Measurements from ENCODE around the gene GRAP.
"Not testable (repeated sequence)": the region's sequence is repeated elsewhere in the genome, so short reads cannot be mapped to it uniquely, and the experiment has no call there.

Gene GRAP

GRCh38 chr17:19042369-19042768 lies 4.4 kb downstream of the GRAP start:
- DNase-seq (ENCODE audit: low read depth), result not testable (repeated sequence)

DNA sequence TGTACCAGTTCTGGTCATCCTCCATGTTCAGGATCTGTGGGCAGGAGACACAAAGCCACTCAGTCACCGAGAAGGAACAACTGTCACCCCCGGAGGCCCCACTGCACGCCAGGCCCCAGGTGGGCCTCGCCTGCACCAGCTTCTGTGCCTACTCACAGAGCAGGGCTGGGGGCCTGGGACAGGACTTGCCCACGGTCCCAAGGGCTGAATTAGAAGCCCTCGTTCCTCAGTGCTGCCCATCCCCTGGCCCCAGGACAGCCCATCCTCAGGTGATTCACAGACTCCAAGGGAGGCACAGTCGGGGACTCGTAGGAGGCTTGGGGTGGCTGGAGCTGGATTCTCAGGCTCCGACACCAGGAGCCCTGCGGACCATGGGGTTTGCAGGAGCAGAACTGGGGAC lies 4.9 kb downstream of the GRAP start:
- DNase-seq (ENCODE audit: low read depth), result not testable (repeated sequence)

DNA sequence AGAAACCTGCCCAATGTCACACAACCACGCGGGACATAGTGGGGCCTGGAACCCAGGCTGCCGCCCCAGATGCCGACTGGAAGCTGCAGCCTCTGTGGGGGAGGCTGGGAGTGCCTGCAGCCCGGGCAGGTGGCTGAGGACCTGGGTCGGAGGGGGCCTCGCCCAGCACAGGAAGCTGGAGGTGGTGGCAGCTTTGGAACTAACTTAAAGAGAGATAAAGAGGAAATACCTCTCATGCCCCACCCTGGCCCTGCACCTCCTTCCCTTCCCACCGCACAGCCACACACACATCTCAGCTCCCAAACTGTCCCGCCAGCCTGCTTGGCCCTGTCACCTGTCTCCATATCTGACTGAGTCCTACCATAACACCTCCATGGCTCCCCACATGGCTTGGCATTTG lies 6.4 kb downstream of the GRAP start:
- not testable (repeated sequence) for DNase-seq (ENCODE audit: low read depth)

- DNase-seq (ENCODE audit: low read depth), result not testable (repeated sequence)
These were observed 8.0 kb downstream of the GRAP start for GRCh38 chr17:19038730-19039129.

GRCh38 chr17:19038007-19038406 lies 8.8 kb downstream of the GRAP start:
- DNase-seq (ENCODE audit: low read depth), result not testable (repeated sequence)

- not testable (repeated sequence) for DNase-seq (ENCODE audit: low read depth)
These were observed 9.2 kb downstream of the GRAP start for GRCh38 chr17:19037547-19037946.

DNA sequence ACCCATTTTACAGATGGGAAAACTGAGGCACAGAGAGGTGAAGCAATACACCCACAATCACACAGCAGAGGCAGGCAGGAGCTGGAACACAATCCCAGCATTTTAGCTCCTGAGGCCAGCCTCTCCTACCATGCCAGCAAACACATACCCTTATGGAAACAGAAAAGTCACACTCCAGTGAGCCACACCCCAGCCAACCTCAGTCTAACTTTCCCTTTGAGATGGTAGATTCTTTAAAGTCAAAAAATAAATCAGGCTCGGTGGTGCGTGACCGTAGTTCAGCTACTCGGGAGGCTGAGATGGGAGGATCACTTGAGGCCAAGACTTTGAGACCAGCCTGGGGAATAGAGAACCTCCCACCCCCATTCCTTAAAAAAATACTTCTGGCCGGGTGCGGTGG lies 10.6 kb downstream of the GRAP start:
- DNase-seq (ENCODE audit: low read depth), result not testable (repeated sequence)

- DNase-seq (ENCODE audit: low read depth), result not testable (repeated sequence)
These were observed 14.3 kb downstream of the GRAP start for GRCh38 chr17:19032377-19032988.

GRCh38 chr17:19031729-19032128 lies 15.0 kb downstream of the GRAP start:
- not testable (repeated sequence) for DNase-seq (ENCODE audit: low read depth)

DNA sequence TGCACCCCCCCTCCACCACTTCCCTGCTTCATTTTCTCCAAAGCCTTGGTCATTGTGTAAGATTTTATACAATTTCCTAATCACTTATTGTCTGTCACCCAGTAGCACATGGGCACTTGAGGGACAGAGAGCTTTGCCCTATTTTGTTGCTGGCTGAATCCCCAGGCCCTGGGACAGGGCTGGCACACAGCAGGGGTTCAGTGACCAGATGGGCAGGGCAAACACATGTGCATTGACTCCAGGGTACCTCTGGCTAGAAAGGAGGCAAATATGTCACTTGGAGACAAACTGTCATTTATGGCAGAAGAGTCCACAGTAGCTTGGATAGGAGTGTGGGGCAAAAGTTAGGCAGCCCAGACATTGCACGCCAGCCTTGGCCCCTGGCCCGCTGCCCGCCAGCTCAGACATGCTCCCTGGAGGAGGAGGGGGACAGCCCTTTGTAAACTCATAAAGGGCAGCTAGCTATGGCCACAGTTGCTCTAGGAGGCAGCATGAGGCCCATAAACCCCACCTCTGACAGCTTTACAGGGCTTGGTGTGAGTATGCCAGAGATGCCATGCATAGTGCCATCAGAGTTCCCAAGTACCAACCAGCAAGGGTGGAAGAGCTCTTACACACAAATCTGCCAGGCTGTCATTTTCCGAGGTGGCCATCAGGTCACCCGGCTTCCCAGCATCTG lies 15.8 kb downstream of the GRAP start:
- not testable (repeated sequence) for DNase-seq (ENCODE audit: low read depth)

DNA sequence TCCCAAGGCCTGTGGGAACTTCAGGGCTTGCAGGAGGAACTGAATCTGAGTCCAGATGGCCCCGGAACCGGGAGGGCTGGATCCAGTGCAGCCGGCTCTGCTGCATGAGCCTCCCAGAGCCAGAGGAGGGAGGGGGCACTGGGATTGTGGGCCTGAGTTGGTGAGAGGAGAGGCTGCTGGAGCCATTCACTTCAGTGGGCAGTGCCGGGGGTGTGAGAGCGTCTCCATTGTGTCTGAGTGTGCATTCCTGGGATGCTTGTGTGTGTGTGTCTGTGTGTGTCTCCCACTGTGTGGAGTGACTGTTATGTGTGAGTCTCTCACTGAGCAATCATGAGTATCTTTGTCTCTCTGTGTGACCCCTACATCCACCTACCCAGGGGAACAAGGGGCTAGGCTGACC lies 17.0 kb downstream of the GRAP start:
- DNase-seq (ENCODE audit: low read depth), result not testable (repeated sequence)

DNA sequence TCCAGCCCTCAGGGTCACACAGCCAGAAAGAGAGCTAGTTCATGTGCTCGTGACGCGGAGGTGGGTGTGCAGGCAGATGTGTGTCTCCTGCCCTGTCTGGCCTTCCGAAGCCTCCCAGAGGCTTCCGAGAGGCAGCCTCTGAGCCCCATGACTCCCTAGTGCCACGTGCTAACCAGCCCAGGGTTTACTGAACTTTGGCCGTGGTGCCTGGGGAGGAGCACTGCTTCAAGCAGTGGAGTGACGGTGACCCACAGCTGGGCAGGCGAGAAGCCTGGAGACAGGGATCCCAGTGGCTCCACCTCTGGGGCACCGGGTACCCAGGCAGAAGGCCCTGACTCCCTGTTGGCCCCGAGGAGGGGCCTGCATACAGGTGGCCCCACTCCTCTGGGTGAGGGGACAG lies 18.1 kb downstream of the GRAP start:
- not testable (repeated sequence) for DNase-seq (ENCODE audit: low read depth)

DNA sequence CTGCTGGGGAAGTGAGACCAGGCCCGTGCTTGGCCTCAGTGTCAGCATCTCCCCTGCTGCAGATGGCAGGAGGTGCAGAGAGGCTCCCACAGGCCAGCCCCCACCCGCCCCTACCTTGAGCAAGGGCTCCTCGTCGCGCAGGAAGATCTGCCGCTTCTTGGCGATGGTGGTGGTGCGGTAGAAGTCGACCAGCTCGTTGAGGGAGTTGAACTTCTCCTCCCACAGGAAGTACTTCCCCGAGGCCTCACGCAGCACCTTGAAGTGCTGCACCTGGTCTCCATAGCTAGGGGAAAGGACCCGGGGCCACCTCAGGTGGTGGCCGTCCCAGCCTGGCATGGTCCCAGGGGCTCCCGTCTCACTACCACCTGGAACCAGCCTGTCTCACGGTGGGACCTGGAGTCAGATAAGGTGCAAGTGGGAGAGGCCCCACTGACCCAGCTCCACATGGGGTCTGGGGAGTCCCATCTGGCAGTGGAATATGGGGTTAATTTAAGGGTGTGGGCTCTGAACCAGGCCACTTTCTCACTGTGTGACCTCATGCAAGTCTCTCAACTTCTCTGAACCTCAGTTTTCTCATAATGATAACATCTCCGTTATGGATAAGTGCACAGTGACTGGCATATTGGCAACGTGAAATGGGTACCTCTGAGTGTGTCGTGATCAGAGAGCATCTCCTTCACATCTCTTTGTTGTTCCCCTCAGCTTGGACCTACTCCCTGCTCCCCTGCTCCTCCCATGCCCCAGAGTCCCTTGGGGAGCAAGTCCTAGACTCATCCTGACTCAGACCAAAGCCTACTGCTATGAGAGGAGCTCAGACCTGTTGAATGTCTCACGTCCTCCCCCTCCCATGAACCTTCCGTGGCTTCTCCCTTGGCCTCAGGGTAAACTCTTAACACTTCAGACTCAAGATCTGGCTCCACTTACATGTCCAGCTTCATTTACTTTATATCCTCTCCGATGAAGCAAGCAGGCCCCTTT lies 22.4 kb downstream of the GRAP start:
- DNase-seq (ENCODE audit: low read depth), result no peak

DNA sequence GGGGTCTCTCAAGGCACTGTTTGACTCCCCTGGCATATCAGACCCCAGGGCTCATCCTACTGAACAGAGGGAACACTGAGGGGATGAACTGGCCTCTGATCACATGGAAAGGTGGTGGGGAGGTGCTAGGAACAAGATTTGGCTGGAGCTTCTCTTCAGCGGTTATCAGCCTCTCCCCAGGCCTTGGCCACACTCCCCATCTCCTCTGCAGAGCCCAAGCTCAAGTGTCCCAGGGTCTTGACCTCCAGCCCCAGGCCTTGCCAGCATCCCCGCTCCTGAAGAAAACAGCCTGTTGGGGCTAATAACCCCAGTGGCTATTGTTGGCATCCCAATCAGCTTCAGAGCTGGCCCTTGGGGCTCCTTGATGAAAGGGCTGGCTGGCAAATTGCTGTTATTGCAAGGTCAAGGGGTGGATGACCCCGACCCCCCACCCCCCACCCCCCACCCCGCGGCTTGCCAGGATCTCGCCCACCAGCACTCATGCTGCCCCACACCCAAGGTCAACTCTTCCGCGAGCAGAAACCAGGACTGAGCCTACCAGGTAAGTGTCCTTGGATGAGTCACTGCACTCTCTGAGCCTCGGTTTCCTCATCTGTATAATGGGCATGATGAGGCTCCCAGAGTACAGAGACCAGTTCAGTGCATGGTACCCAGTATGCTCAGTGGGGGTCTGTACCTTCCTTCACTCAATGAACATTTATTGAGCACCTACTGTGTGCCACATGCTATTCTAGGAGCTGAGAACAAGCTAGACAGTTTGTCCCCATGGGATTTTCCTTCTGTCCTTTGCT lies 23.4 kb downstream of the GRAP start:
- DNase-seq (ENCODE audit: low read depth), result no peak

GRCh38 chr17:19022747-19023146 lies 24.0 kb downstream of the GRAP start:
- no peak for DNase-seq (ENCODE audit: low read depth)

- no peak for DNase-seq (ENCODE audit: low read depth)
These were observed 24.6 kb downstream of the GRAP start for GRCh38 chr17:19022128-19022527.

- DNase-seq (ENCODE audit: low read depth), result no peak
These were observed 25.1 kb downstream of the GRAP start for GRCh38 chr17:19021622-19022083.

GRCh38 chr17:19021011-19021621 lies 25.6 kb downstream of the GRAP start:
- DNase-seq (ENCODE audit: low read depth), result not testable (repeated sequence)

DNA sequence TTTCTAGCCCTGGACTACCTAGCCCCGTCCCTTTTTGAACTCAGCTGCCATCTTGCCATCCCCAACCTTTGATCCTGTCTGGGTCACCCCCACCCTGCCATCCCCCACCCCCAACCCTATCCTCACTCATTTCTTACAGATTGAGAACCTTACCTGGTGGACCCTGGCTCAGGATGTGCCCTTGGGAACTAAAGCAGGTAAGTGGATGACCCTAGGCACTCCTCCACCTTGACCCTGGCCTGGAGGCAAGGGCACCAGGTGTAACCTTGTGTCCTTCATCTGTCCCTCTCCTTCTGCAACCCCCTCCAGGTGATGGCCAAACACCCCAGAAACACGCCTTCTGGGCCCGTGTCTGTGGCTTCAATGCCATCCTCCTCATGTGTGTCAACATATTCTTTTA lies 26.7 kb downstream of the GRAP start:
- DNase-seq (ENCODE audit: low read depth), result no peak

- DNase-seq (ENCODE audit: low read depth), result no peak
These were observed 27.5 kb downstream of the GRAP start for GRCh38 chr17:19019041-19019941.

Measured in HS-5 (cell line).